RPMI7951 (cell line): Measurements from ENCODE around the gene KRTAP22-2. TPM values are rescaled to one million over a fixed set of nuclear protein-coding genes. Genes with fewer than 3 reads are reported as not detected.

Experiments used
- DNase-seq: peaks from one replicate; pipeline ENCODE4 v3.0.0-alpha.2; 2012; ENCODE audit warnings: low read depth
- total RNA-seq: library from RNA; depleted of rRNA; stranded (reverse); fragments of >200 nt; shearing (Covaris generic); gene quantifications from 2 replicates; pipeline ENCODE4 v1.2.3, GENCODE V29; 2014; rRNA removed

Gene KRTAP22-2
- total RNA-seq, result not detected in 2 replicates

GRCh38 chr21:30590297-30590696 is at the start of gene KRTAP22-2:
Gene KRTAP22-2 (minus strand): TSS chr21:30590397.
- no peak for DNase-seq

DNA sequence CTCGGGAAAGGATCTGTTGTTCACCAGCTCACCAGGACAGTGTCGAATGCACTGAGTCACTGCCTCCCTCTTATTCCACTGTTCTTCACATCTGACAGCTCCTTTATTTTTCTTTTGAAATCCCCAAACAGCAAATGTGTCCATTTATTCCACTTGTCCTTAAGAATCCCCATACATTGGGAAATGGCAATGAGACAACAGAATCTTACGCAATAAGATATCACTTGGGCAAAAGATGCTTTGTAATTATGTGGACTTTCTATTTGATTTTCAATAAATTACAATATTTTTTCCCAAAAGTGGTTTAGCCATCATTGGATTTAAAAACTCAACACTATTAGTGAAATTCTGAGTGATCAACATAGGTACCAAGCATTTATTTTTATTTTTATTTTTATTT is 48.5 kb upstream of the KRTAP22-2 start:
- no peak for DNase-seq

DNA sequence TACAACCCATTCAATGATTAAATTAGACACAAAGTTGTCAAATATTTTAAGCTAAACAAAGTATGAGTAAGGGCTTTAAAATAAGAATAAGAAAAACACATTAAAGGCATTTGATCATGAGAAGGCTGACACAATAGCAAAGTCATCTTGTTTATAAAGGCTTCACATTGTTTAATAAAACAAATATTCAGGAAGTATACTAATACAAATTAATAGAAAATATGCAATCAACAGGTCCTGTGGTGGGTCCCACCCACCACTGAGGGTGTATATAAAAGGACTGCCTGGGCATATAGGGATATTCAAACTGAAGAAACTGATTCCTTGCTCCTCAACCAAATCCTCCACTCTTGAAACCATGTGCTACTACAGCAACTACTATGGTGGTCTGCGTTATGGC is 44.7 kb upstream of the KRTAP22-2 start, which contains the start of gene KRTAP20-2:
KRTAP20-2 (plus strand) TSS at position 301 of the 400 bp plus-strand sequence; CDS start at position 359, 58 bp downstream.
- no peak for DNase-seq

DNA sequence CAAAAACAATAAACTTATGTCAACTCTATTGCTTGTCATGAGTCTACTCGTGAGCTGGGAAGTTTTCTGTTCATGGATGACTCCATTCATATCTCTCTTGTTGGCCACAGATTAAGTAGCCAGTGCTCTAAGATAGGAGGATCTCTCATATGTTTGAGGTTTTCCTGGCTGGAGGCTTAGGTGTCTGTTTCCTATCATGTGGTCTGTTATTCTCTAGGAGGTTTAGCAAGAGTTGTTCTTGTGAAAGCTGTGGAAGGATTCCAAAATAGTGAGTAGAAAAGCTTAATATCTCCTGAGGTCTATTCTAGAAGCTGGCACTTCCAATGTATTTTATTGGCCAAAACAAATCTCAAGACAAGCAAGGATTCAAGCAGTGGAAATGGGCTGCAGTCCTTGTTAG is 39.0 kb upstream of the KRTAP22-2 start:
- DNase-seq, result no peak

DNA sequence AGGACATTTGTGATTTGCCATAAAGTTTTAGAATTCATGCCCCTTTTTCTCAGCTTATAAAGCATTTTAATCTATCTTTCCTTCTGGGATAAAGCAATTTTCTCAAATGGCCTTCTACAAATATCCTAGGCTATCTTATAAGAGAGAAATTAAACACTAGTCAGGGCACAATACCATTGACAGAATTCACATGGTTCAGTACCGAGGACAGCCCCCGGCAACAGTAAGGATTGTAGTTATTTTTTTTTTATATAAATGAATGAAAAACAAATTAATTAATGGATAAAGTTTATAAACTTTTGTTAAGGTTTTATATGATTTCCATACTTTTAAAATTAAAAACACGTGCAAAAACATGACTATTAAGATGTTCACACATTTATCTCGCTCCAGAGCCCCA is 37.9 kb upstream of the KRTAP22-2 start:
- DNase-seq, result no peak

- no peak for DNase-seq
Measured at GRCh38 chr21:30625449-30626165, 35.4 kb upstream of the KRTAP22-2 start.

- DNase-seq, result no peak
Measured at GRCh38 chr21:30623362-30623761, 33.2 kb upstream of the KRTAP22-2 start.

GRCh38 chr21:30620522-30620921 is 30.3 kb upstream of the KRTAP22-2 start, which contains the start of gene KRTAP20-4:
Gene KRTAP20-4 (plus strand): TSS chr21:30620627.
- no peak for DNase-seq

DNA sequence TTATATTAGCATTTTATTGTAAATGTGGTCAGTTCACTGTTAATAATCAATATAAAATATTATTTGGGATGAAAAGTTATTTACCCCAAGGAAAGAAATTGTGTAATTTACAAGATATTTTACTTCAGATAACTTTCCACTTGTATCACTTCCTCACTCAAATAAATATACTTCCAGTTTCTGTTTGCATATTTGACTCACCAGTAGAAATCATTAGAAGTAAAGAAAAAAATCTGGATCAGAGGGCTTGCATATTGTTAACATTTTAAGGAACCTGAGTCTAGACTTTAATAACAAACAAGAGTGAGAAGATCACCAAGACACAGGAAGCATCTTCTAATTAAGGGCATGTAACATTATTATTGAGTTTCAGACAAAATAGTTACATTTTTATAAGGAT is 29.9 kb upstream of the KRTAP22-2 start:
- DNase-seq, result no peak

- DNase-seq, result no peak
Measured at GRCh38 chr21:30616125-30616524, 25.9 kb upstream of the KRTAP22-2 start, which contains the start of gene KRTAP20-1. Gene KRTAP20-1 (plus strand): TSS chr21:30616425. CDS start chr21:30616455, 30 bp downstream.

- DNase-seq, result no peak
Measured at GRCh38 chr21:30615199-30615598, 25.0 kb upstream of the KRTAP22-2 start.

DNA sequence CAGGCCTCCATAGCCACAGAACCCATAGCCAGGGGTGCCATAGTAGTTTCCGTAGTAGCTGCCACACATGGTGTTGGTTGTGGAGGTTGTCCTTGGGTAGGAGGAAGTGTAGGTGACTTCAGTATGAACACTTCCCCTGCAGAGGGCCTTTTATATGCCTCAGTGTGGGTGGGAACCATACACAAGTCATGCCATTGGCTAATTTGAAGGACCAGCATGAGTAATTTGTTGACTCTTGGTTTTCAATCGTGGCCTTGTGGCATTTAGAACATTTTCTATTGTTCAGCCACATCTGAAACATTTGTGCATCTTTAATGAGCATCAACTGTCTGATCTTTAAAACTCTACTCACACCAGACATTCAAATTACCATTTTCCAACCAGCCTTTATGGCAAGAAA is 23.6 kb upstream of the KRTAP22-2 start, which contains the start of gene KRTAP6-1:
KRTAP6-1 (minus strand) TSS at position 95 of the 400 bp plus-strand sequence; CDS start at position 69, 26 bp downstream.
- no peak for DNase-seq

- no peak for DNase-seq
Measured at GRCh38 chr21:30612132-30612531, 21.9 kb upstream of the KRTAP22-2 start.

DNA sequence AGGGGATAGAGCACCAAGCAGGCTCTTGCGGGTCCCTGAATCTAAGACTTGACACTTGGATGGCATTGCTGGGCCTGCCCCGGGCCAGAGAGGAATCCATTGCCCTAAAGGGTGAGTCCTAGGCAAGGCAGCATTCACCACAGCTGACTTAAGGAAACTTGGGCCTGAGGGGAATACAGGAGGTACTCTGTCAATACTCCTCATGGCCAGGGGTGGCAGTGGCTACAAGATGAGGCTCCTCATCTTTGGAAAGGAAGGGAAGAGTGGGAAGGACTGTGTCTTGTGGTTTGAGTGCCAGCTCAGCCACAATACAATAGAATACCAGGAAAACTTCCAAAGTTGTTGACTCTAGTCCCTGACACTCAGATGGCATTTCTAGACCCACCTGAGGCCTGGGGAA is 15.8 kb upstream of the KRTAP22-2 start:
- DNase-seq, result no peak

- DNase-seq, result no peak
Measured at GRCh38 chr21:30600787-30601186, 10.6 kb upstream of the KRTAP22-2 start, which contains the start of gene KRTAP22-1. Gene KRTAP22-1 (plus strand): TSS chr21:30601087.

GRCh38 chr21:30598802-30599201 is 8.6 kb upstream of the KRTAP22-2 start, which contains the start of gene KRTAP6-2:
Gene KRTAP6-2 (minus strand): TSS chr21:30598902. CDS start chr21:30598874, 28 bp downstream.
- DNase-seq, result no peak

DNA sequence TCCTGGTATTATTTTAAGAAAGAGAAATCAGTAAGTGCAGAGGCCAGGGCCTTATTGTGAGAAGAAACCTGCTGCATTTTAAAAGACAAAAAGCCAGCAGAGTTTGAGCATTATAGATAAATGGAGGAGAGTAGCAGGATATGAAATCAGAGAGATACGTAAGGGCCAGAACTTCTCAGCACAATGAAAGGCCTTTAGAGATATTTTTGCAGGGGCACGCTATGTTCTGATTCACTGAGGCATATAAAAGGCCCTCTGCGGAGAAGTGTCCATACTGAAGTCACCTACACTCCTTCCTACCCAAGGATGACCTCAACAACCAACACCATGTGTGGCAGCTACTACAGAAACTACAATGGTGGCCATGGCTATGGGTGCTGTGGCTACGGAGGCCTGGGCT is 1.9 kb upstream of the KRTAP22-2 start, which contains the start of gene KRTAP6-3:
KRTAP6-3 (plus strand) TSS at position 301 of the 400 bp plus-strand sequence; CDS start at position 307, 6 bp downstream.
- DNase-seq, result no peak

DNA sequence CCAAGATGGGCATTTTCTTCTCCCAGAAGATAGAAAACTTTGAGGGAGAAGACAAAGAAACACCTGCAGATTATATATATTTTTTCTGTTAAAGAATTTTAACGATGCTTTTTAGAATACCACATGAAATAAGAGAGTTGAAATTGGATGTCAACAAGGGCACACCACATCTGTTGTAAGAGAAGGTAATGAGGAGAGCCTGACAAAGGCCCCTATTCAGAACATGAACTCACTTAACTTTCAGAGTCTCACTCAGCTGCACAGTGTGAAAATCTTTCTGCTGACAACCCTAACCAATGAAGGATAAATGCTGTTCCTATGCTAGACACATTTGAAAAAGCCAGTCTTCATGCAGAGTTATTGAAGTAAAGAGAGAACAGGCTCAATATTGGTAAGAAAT is 7.3 kb downstream of the KRTAP22-2 start:
- DNase-seq, result no peak

- DNase-seq, result no peak
Measured at GRCh38 chr21:30580132-30580531, 10.1 kb downstream of the KRTAP22-2 start.

- no peak for DNase-seq
Measured at GRCh38 chr21:30579346-30579745, 10.9 kb downstream of the KRTAP22-2 start.

DNA sequence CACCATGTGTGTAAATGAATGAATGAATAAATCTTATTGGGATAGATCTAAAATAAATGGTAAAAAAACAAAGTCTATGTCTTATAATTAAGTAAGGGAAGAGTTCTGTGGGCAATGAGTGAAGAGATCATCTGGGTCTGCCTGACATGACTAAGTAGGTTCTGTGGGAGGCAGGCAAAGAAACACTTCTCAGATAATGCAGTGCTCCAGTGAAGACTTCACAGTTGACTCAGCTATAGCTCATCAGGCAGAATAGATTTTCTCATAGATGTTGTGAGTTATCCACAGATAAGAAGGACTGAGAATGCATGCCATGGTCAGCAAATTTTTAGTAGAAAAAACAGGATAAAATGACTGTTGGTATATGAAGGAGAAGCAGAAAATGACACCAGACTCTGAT is 12.4 kb downstream of the KRTAP22-2 start:
- no peak for DNase-seq

DNA sequence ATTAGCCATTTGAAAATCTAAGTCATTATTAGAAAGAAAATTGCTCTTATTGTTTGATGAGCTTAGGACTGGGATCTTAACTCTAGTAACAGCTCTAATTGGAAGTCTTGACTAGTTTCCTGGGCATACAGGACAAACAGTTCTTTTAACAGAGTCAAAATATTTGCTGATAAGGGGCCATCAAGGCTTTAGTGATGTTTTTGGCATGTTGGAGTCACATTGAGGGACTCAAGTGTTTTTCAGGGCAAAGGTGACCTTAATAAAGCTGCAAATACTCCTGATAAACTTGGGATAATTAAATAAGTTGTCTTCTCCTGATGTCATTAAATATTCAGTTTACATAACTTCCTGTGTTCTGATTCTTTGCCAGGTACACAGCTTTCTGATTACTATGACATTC is 22.6 kb downstream of the KRTAP22-2 start:
- no peak for DNase-seq

- no peak for DNase-seq
Measured at GRCh38 chr21:30563630-30564029, 26.6 kb downstream of the KRTAP22-2 start.
